Fibroblast of lung (primary cell): ENCODE results near the gene KRT37.

Experiments
- EZH2 ChIP-seq: IDR thresholded peaks from 2 replicates; pipeline ENCODE4 v1.5.1; 2012; ENCODE audit warnings: low read length, control low read depth, mild to moderate bottlenecking; ENCODE audit errors: missing control alignments
- TF ChIP-seq, protein P1 (sequence below), 2 donors: IDR thresholded peaks in 1 of 2; conservative IDR thresholded peaks in 1 of 2; 1 replicate in 1 of 2; 2 replicates in 1 of 2; pipeline ENCODE4 v1.5.1; 2011 to 2012; ENCODE audit warnings: low read length in 2 of 2, control low read depth in 1 of 2, inconsistent platforms in 1 of 2, low read depth in 1 of 2, mild to moderate bottlenecking in 1 of 2

DNA sequence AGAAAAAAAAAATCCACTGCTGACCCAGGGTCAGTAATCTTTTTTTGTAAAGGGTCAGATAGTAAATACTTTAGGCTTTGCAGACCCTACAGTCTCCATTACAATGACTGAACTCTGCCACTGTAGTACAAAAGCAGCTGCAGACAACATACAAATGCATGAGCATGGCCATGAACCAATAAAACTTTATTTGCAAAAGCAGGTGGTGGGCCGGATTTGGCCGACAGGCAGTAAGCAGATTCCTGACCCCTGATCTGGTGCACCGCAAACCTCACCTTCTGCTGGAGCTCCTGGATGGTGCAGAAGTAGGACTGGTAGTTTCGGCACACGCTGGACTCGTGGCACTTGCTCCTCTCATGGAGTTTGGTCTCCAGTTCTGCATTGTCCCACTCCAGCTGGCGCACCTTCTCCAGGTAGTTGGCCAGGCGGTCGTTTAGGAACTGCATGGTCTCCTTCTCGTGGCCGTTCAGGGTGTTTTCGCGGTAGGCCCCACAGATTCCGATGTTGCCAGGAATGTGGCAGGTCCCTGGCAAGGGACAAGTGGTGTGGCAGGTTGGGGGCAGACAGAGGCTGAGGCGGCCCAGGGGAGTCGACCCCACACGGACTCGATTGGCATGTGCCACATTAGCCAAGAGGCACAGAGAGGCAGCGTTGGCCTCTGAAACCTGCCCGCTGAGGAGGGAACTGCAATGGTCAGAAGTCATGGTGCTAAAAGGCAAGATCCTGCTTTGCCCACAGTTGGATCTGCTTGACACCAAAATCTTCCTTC, 13.1 kb downstream of the KRT37 start:
- TF ChIP-seq, protein P1, sequence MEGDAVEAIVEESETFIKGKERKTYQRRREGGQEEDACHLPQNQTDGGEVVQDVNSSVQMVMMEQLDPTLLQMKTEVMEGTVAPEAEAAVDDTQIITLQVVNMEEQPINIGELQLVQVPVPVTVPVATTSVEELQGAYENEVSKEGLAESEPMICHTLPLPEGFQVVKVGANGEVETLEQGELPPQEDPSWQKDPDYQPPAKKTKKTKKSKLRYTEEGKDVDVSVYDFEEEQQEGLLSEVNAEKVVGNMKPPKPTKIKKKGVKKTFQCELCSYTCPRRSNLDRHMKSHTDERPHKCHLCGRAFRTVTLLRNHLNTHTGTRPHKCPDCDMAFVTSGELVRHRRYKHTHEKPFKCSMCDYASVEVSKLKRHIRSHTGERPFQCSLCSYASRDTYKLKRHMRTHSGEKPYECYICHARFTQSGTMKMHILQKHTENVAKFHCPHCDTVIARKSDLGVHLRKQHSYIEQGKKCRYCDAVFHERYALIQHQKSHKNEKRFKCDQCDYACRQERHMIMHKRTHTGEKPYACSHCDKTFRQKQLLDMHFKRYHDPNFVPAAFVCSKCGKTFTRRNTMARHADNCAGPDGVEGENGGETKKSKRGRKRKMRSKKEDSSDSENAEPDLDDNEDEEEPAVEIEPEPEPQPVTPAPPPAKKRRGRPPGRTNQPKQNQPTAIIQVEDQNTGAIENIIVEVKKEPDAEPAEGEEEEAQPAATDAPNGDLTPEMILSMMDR (conservative IDR thresholded peaks at IDR 0.05 in 1 of 2, IDR thresholded peaks at IDR 0.05 in 1 of 2; ENCODE audit: low read depth in 1 of 2, low read length in 2 of 2), result no peak
- no peak for TF ChIP-seq EZH2
